Measurements from ENCODE around the gene DAGLA. TPM values are rescaled to one million over a fixed set of nuclear protein-coding genes. Genes with fewer than 3 reads are reported as not detected.

Gene DAGLA
- total and polyA plus RNA-seq, 2 of the 13 experiments (the other 11 are each of a cell fraction or from before 2014, with no cell fraction given) = 2.6 to 3.9 TPM

- 0 out of 2 replicates have a peak, but pooled peaks have one; percentile 46 for TF ChIP-seq NFAT5 (CRISPR knock-in tag; IDR thresholded peaks at IDR 0.05)
- TF ChIP-seq KLF16 (CRISPR knock-in tag; IDR thresholded peaks at IDR 0.05) = peak in 1 of 2 experiments; percentile 78; a peak in 1 of 4 replicates
- no peak for TF ChIP-seq ZNF530 (CRISPR knock-in tag; IDR thresholded peaks at IDR 0.05; ENCODE audit: low read depth)
- TF ChIP-seq, protein P1, sequence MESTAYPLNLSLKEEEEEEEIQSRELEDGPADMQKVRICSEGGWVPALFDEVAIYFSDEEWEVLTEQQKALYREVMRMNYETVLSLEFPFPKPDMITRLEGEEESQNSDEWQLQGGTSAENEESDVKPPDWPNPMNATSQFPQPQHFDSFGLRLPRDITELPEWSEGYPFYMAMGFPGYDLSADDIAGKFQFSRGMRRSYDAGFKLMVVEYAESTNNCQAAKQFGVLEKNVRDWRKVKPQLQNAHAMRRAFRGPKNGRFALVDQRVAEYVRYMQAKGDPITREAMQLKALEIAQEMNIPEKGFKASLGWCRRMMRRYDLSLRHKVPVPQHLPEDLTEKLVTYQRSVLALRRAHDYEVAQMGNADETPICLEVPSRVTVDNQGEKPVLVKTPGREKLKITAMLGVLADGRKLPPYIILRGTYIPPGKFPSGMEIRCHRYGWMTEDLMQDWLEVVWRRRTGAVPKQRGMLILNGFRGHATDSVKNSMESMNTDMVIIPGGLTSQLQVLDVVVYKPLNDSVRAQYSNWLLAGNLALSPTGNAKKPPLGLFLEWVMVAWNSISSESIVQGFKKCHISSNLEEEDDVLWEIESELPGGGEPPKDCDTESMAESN (CRISPR knock-in tag; conservative IDR thresholded peaks at IDR 0.05) = peak; percentile 86
- peak; percentile 59; the same call in 1 of the 2 replicates for TF ChIP-seq ELF4 (CRISPR knock-in tag; IDR thresholded peaks at IDR 0.05; ENCODE audit: borderline replicate concordance)
- no peak for TF ChIP-seq ZKSCAN5 (CRISPR knock-in tag; IDR thresholded peaks at IDR 0.05)
- peak; percentile 86 for TF ChIP-seq MAX (IDR thresholded peaks at IDR 0.05)
- TF ChIP-seq RBFOX2 (IDR thresholded peaks at IDR 0.05; ENCODE audit: low read depth, low read length) = peak; percentile 81
- no peak for TF ChIP-seq ZNF224 (CRISPR knock-in tag; IDR thresholded peaks at IDR 0.05)
- TF ChIP-seq ZNF616 (CRISPR knock-in tag; IDR thresholded peaks at IDR 0.05; ENCODE audit: low read depth) = no peak; the same call in 1 of the 2 replicates
- no peak for TF ChIP-seq FOXO1 (CRISPR knock-in tag; IDR thresholded peaks at IDR 0.05)
- no peak for TF ChIP-seq ZNF260 (CRISPR knock-in tag; IDR thresholded peaks at IDR 0.05; ENCODE audit: borderline replicate concordance, low read depth)
- TF ChIP-seq HMGXB4 (CRISPR knock-in tag; IDR thresholded peaks at IDR 0.05; ENCODE audit: borderline replicate concordance in 1 of 2, low read depth in 1 of 2) = peak in 1 of 2 experiments; percentile 73; a peak in 3 of 4 replicates
- TF ChIP-seq, protein P2, sequence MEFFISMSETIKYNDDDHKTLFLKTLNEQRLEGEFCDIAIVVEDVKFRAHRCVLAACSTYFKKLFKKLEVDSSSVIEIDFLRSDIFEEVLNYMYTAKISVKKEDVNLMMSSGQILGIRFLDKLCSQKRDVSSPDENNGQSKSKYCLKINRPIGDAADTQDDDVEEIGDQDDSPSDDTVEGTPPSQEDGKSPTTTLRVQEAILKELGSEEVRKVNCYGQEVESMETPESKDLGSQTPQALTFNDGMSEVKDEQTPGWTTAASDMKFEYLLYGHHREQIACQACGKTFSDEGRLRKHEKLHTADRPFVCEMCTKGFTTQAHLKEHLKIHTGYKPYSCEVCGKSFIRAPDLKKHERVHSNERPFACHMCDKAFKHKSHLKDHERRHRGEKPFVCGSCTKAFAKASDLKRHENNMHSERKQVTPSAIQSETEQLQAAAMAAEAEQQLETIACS (CRISPR knock-in tag; IDR thresholded peaks at IDR 0.05) = no peak; the same call in 1 of the 2 replicates
- no peak for TF ChIP-seq PTBP1 (IDR thresholded peaks at IDR 0.05; ENCODE audit: low read depth, low read length, poor library complexity, severe bottlenecking)
Observed at GRCh38 chr11:61792310-61793082, 112.3 kb downstream of the DAGLA start, which contains the start of the genes FEN1 and TMEM258 (continued).
